ENCODE results near the gene HCAR3.

- no peak for TF ChIP-seq CTCF (IDR thresholded peaks at IDR 0.05)
- TF ChIP-seq ZFX (IDR thresholded peaks at IDR 0.05; ENCODE audit: borderline replicate concordance), result no peak
Measured at GRCh38 chr12:122665349-122665748, 51.3 kb downstream of the HCAR3 start.
